H1 (cell line): ENCODE measurements around the gene HNRNPAB. TPM values are rescaled to one million over a fixed set of nuclear protein-coding genes. Genes with fewer than 3 reads are reported as not detected.

Experiments used
- CTCF ChIA-PET: fragments of 300-600 bp; sonication (Branson Sonifier 250); formaldehyde crosslinking; loops from one replicate; lab custom pipeline; 2021; ENCODE audit not compliant: partially characterized antibody; lab: Charles Lee
- POLR2A ChIA-PET: fragments of 300-600 bp; sonication (Branson Sonifier 250); formaldehyde crosslinking; loops from one replicate; lab custom pipeline; 2021; ENCODE audit warnings: inconsistent platforms; ENCODE audit not compliant: partially characterized antibody; lab: Charles Lee
- DNase-seq, 2 experiments: peaks; one replicate each; pipeline versions ENCODE4 v3.0.0 to v3.0.0-alpha.2; 2010 to 2022; ENCODE audit warnings: low spot score in 2 of 2, low read depth in 1 of 2, mixed read lengths in 1 of 2
- FAIRE-seq: peaks from 2 replicates; lab custom pipeline; 2011; peaks lifted over from hg19 to GRCh38; lab: Jason Lieb, UNC
- H2AFZ ChIP-seq: 2 replicates; pipeline ENCODE4 v1.8.1; 2012; ENCODE audit warnings: low read length, inconsistent platforms
- H2AK5ac ChIP-seq: 2 replicates; pipeline ENCODE4 v1.6.1; 2013; ENCODE audit warnings: low read depth, low read length
- H2BK120ac ChIP-seq: replicated peaks from 2 replicates; pipeline ENCODE3; 2013; ENCODE audit warnings: low read depth, low read length, inconsistent platforms
- H2BK12ac ChIP-seq: 2 replicates; pipeline ENCODE4 v1.6.1; 2013; ENCODE audit warnings: low read depth, low read length
- H2BK15ac ChIP-seq: 2 replicates; pipeline ENCODE4 v1.6.1; 2013; ENCODE audit warnings: low read length
- H2BK20ac ChIP-seq: 2 replicates; pipeline ENCODE4 v1.6.1; 2013; ENCODE audit warnings: low read length
- H2BK5ac ChIP-seq: 2 replicates; pipeline ENCODE4 v1.6.1; 2013; ENCODE audit warnings: low read depth, low read length
- H3K14ac ChIP-seq: 2 replicates; pipeline ENCODE4 v1.6.1; 2013; ENCODE audit warnings: inconsistent platforms; ENCODE audit not compliant: insufficient read length
- H3K18ac ChIP-seq: 2 replicates; pipeline ENCODE4 v1.6.1; 2013; ENCODE audit warnings: low read length; ENCODE audit errors: extremely low read depth
- H3K23ac ChIP-seq: 2 replicates; pipeline ENCODE4 v1.6.1; 2013; ENCODE audit warnings: inconsistent platforms; ENCODE audit not compliant: insufficient read length
- H3K23me2 ChIP-seq: 2 replicates; pipeline ENCODE4 v1.6.1; 2013; ENCODE audit warnings: low read depth, low read length
- H3K27ac ChIP-seq: 2 replicates; pipeline ENCODE4 v1.6.1; 2011; ENCODE audit warnings: low read depth, low read length, inconsistent platforms
- H3K27me3 ChIP-seq, 4 experiments: replicated peaks in 1 of 4; 1 replicate in 1 of 4; 2 replicates in 3 of 4; pipeline versions ENCODE4 v1.6.1 to v1.8.1; 2011 to 2013; ENCODE audit warnings: low read length in 3 of 4, mild to moderate bottlenecking in 3 of 4, inconsistent platforms in 2 of 4, mixed read lengths in 2 of 4, moderate library complexity in 1 of 4; ENCODE audit not compliant: control insufficient read depth in 3 of 4, insufficient read depth in 3 of 4; ENCODE audit errors: extremely low read depth in 1 of 4
- H3K36me3 ChIP-seq, 4 experiments: 2 replicates each; pipeline versions ENCODE4 v1.6.1 to v1.8.1; 2011 to 2013; ENCODE audit warnings: mild to moderate bottlenecking in 4 of 4, low read length in 3 of 4, moderate library complexity in 2 of 4, control low read depth in 1 of 4, inconsistent platforms in 1 of 4; ENCODE audit not compliant: insufficient read depth in 4 of 4, control insufficient read depth in 2 of 4
- H3K4ac ChIP-seq: replicated peaks from 2 replicates; pipeline ENCODE3; 2013; ENCODE audit warnings: low read length, low read depth, mixed read lengths, inconsistent platforms; ENCODE audit not compliant: insufficient read length
- H3K4me1 ChIP-seq, 4 experiments: replicated peaks in 1 of 4; 1 replicate in 1 of 4; 2 replicates in 3 of 4; pipeline versions ENCODE4 v1.6.1 to v1.8.1; 2011 to 2013; ENCODE audit warnings: low read length in 3 of 4, inconsistent platforms in 2 of 4, mixed read lengths in 1 of 4; ENCODE audit not compliant: insufficient read depth in 4 of 4, control insufficient read depth in 3 of 4
- H3K4me2 ChIP-seq, 2 experiments: 2 replicates each; pipeline versions ENCODE4 v1.6.1 to v1.8.1; 2011 to 2013; ENCODE audit warnings: low read depth in 2 of 2, low read length in 2 of 2, control low read depth in 1 of 2, inconsistent platforms in 1 of 2, mild to moderate bottlenecking in 1 of 2; ENCODE audit not compliant: insufficient read depth in 1 of 2
- H3K4me3 ChIP-seq, 4 experiments: fragments of 200-600, 300-600 bp in 1 of 4; sonication (generic), shearing (Covaris generic), sonication (Bioruptor Twin) in 1 of 4; 2 replicates each; pipeline versions ENCODE4 v1.5.1 to v1.8.1; 2011 to 2016; ENCODE audit warnings: low read length in 4 of 4, low read depth in 3 of 4, control low read depth in 2 of 4, inconsistent platforms in 2 of 4, mild to moderate bottlenecking in 2 of 4, mixed read lengths in 1 of 4, moderate library complexity in 1 of 4; ENCODE audit not compliant: insufficient read depth in 2 of 4; ENCODE audit errors: extremely low read depth in 1 of 4
- H3K56ac ChIP-seq: replicated peaks from 2 replicates; pipeline ENCODE3; 2013; ENCODE audit warnings: low read depth, mild to moderate bottlenecking, mixed read lengths, low read length, inconsistent platforms; ENCODE audit not compliant: insufficient read length
- H3K79me1 ChIP-seq: 2 replicates; pipeline ENCODE4 v1.6.1; 2013; ENCODE audit warnings: low read depth, low read length, control low read depth
- H3K79me2 ChIP-seq, 2 experiments: 2 replicates each; pipeline versions ENCODE4 v1.6.1 to v1.8.1; 2012 to 2013; ENCODE audit warnings: low read length in 2 of 2, mild to moderate bottlenecking in 2 of 2, inconsistent platforms in 1 of 2; ENCODE audit not compliant: insufficient read depth in 2 of 2, control insufficient read depth in 1 of 2
- H3K9ac ChIP-seq, 4 experiments: replicated peaks in 1 of 4; 1 replicate in 1 of 4; 2 replicates in 3 of 4; pipeline versions ENCODE4 v1.6.1 to v1.8.1; 2011 to 2013; ENCODE audit warnings: low read depth in 3 of 4, low read length in 3 of 4, control low read depth in 2 of 4, mild to moderate bottlenecking in 2 of 4, moderate library complexity in 2 of 4, inconsistent platforms in 1 of 4; ENCODE audit errors: extremely low read depth in 1 of 4
- H3K9me3 ChIP-seq, 2 experiments: 2 replicates each; pipeline versions ENCODE4 v1.6.1 to v1.8.1; 2012 to 2013; ENCODE audit warnings: mild to moderate bottlenecking in 2 of 2, moderate library complexity in 2 of 2, control low read depth in 1 of 2, inconsistent platforms in 1 of 2, low read depth in 1 of 2, low read length in 1 of 2, mixed read lengths in 1 of 2; ENCODE audit not compliant: insufficient read depth in 2 of 2
- H4K20me1 ChIP-seq, 2 experiments: replicated peaks in 1 of 2; 2 replicates each; pipeline versions ENCODE3 to v1.8.1; 2011 to 2013; ENCODE audit warnings: inconsistent platforms in 2 of 2, low read length in 2 of 2, mild to moderate bottlenecking in 1 of 2; ENCODE audit not compliant: insufficient read depth in 2 of 2, control insufficient read depth in 1 of 2
- H4K5ac ChIP-seq: 2 replicates; pipeline ENCODE4 v1.6.1; 2013; ENCODE audit warnings: low read length, low read depth, mixed read lengths, inconsistent platforms; ENCODE audit not compliant: insufficient read length
- H4K8ac ChIP-seq: 2 replicates; pipeline ENCODE4 v1.8.0; 2013; ENCODE audit warnings: mild to moderate bottlenecking, moderate library complexity, low read length, inconsistent platforms; ENCODE audit not compliant: insufficient read depth; ENCODE audit errors: extremely low read depth
- H4K91ac ChIP-seq: replicated peaks from 2 replicates; pipeline ENCODE3; 2013; ENCODE audit warnings: low read length, mixed read lengths, inconsistent platforms; ENCODE audit not compliant: insufficient read length
- BCL11A ChIP-seq, 2 experiments: IDR thresholded peaks; one replicate each; pipeline ENCODE4 v1.6.1; 2011; ENCODE audit warnings: low read depth in 2 of 2, low read length in 2 of 2, mild to moderate bottlenecking in 2 of 2
- CHD2 ChIP-seq: IDR thresholded peaks from 2 replicates; pipeline ENCODE4 v1.6.1; 2012; ENCODE audit warnings: low read length, improper control_type of control experiment
- CREB1 ChIP-seq: IDR thresholded peaks from 2 replicates; pipeline ENCODE4 v1.6.1; 2012; ENCODE audit warnings: inconsistent platforms
- CTBP2 ChIP-seq: IDR thresholded peaks from 2 replicates; pipeline ENCODE4 v1.7.0; 2011; ENCODE audit warnings: borderline replicate concordance, mild to moderate bottlenecking, moderate library complexity, mixed read lengths, low read length; ENCODE audit not compliant: insufficient read depth, insufficient read length
- EZH2 ChIP-seq: fragments of 200-600 bp; sonication (generic); IDR thresholded peaks from 2 replicates; pipeline ENCODE4 v1.7.1; 2012; ENCODE audit warnings: low read depth, mild to moderate bottlenecking, moderate library complexity, low read length, inconsistent platforms; ENCODE audit not compliant: severe bottlenecking
- HDAC6 ChIP-seq: IDR thresholded peaks from one replicate; pipeline ENCODE4 v1.7.1; 2012; ENCODE audit warnings: low read depth, mild to moderate bottlenecking, inconsistent platforms, low read length, moderate library complexity
- KDM1A ChIP-seq: fragments of 200-600, 300-600 bp; sonication (generic); IDR thresholded peaks from 2 replicates; pipeline ENCODE4 v1.7.1; 2016; ENCODE audit warnings: mild to moderate bottlenecking, low read length, borderline replicate concordance
- NANOG ChIP-seq: IDR thresholded peaks from 2 replicates; pipeline ENCODE4 v1.6.1; 2011; ENCODE audit warnings: low read length, low read depth, mild to moderate bottlenecking, inconsistent platforms; ENCODE audit not compliant: insufficient read depth, poor library complexity, severe bottlenecking
- SAP30 ChIP-seq: fragments of 300-600 bp; sonication (generic); IDR thresholded peaks from 2 replicates; pipeline ENCODE4 v1.7.1; 2012; ENCODE audit warnings: low read length, moderate library complexity, mild to moderate bottlenecking, inconsistent platforms; ENCODE audit not compliant: insufficient read depth, insufficient replicate concordance
- TAF7 ChIP-seq: optimal IDR thresholded peaks from 2 replicates; pipeline ENCODE3; 2011; ENCODE audit warnings: low read depth, mild to moderate bottlenecking, inconsistent platforms, low read length, moderate library complexity, borderline replicate concordance
- TCF12 ChIP-seq: IDR thresholded peaks from 2 replicates; pipeline ENCODE4 v1.6.1; 2011; ENCODE audit warnings: low read depth, mild to moderate bottlenecking, low read length
- WGBS, 2 experiments: shearing (Covaris generic) in 1 of 2; methylation state at CpG; one replicate each; pipeline versions ENCODE4 v1.1.6 to v1.1.7; 2013 to 2015; ENCODE audit warnings: low lambda C conversion rate in 2 of 2, mixed read lengths in 2 of 2, inconsistent platforms in 1 of 2, low coverage in 1 of 2, missing lambda C conversion rate in 1 of 2; ENCODE audit not compliant: insufficient replicate concordance in 2 of 2, insufficient coverage in 1 of 2, insufficient read length in 1 of 2; ENCODE audit errors: extremely low coverage in 1 of 2, missing lambda C conversion rate in 1 of 2; 5-methylcytosine and 5-hydroxymethylcytosine counted together
- polyA plus RNA-seq, 7 experiments: library from polyadenylated mRNA; depleted of rRNA in 3 of 7; stranded (reverse) in 5 of 7; unstranded in 2 of 7; fragments of >200 nt in 5 of 7; fragments of 200-250 nt in 2 of 7; gene quantifications; 1 replicate in 5 of 7; 2 replicates in 1 of 7; 4 replicates in 1 of 7; pipeline versions ENCODE4 v1.2.1 to v1.2.3, GENCODE V29; 2011 to 2013; ENCODE audit warnings: missing spikeins in 2 of 7, mixed read lengths in 2 of 7
- total RNA-seq: library from RNA; stranded (reverse); fragmentation: NEBNext Ultra II Directional; extraction: Animal tissue kit (Norgen Biotek cat#: 25700); gene quantifications from 2 replicates; pipeline ENCODE4 v1.2.1, GENCODE V29; 2021
- TF ChIP-seq, protein P1 (sequence below): IDR thresholded peaks from 2 replicates; pipeline ENCODE4 v1.6.1; 2012; ENCODE audit warnings: inconsistent platforms
- TF ChIP-seq, protein P2 (sequence below): IDR thresholded peaks from 2 replicates; pipeline ENCODE4 v1.6.1; 2012; ENCODE audit warnings: inconsistent platforms

Gene HNRNPAB
- total and polyA plus RNA-seq, 2 of the 8 experiments (the other 6 are each of a cell fraction or from before 2014, with no cell fraction given) = 373 to 563 TPM

DNA sequence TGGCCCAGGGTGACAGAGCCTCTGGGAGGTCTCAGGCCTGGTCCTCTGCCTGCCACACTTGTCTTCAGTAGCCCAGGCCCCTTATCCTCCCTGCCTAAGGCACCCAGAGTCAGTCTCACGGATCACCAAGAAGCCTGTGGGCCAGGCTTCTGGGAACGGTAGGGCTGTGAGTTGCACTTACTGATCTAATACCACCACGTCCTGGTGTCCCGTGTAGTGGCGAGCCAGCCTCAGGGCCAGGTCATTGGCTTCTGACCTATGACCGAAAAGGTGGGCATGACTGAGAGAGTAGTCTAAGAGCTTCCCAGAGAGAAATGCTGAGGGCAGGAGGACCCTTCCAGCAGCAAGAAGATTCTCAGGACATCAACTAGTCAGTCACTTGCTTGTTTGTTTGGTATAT lies 20.8 kb downstream of the HNRNPAB start:
- H3K56ac ChIP-seq = no peak overlapping the region
- no peak overlapping the region for H4K5ac ChIP-seq
- ChIA-PET POLR2A (interaction anchor here (1.8 to 21.6 kb wide), 3 partner anchors 8 to 44 kb away, joined by 9 to 507 read pairs (median 18); partner anchors contain the start of genes HNRNPAB and PHYKPL), CTCF (interaction anchor here (0.7 to 1.8 kb wide), 2 partner anchors 11 to 14 kb away, joined by 3 to 7 read pairs; no protein-coding TSS in a partner anchor)
- H3K9ac ChIP-seq = no peak overlapping the region
- no peak overlapping the region for H2BK12ac ChIP-seq
- no peak overlapping the region for H3K4me3 ChIP-seq
- peak overlapping the region; percentile 15 for H3K4ac ChIP-seq
- H3K27ac ChIP-seq = no peak overlapping the region
- H2BK120ac ChIP-seq = no peak overlapping the region
- H3K18ac ChIP-seq = no peak overlapping the region
- no peak overlapping the region for H4K91ac ChIP-seq
- H4K8ac ChIP-seq = no peak overlapping the region
- H3K23me2 ChIP-seq = no peaks in the 10 kb centered on the region
- FAIRE-seq (no peak), DNase-seq (no peak)
- H2AK5ac ChIP-seq = no peak overlapping the region
- H4K20me1 ChIP-seq = peaks cover 0 to 21% of the 10 kb centered on the region in 2 experiments
- H3K4me1 ChIP-seq = peaks cover 0 to 15% (median 9%) of the 10 kb centered on the region in 4 experiments; a peak in 6 of 7 replicates
- H3K79me1 ChIP-seq = no peaks in the 10 kb centered on the region; the same call in 1 of the 2 replicates
- H3K14ac ChIP-seq = no peak overlapping the region
- no peak overlapping the region for H2BK5ac ChIP-seq
- no peaks in the 10 kb centered on the region for H3K9me3 ChIP-seq
- no peak overlapping the region for H2BK20ac ChIP-seq
- H3K36me3 ChIP-seq = peaks cover 5 to 44% (median 20%) of the 10 kb centered on the region in 4 experiments; a peak in 7 of 8 replicates
- no peaks in the 10 kb centered on the region for H3K79me2 ChIP-seq
- no peak overlapping the region for H2AFZ ChIP-seq
- no peak overlapping the region for H3K23ac ChIP-seq
- WGBS, 2 experiments = 91% methylated on average over 6 of the region's 6 CpGs; no CpG with 5 or more reads in 1 of the 2 experiments
- H3K27me3 ChIP-seq = no peaks in the 10 kb centered on the region
- no peak overlapping the region for H2BK15ac ChIP-seq
- no peak overlapping the region for H3K4me2 ChIP-seq
- TF ChIP-seq NANOG (no peak), EZH2 (no peak), TCF12 (no peak), SAP30 (no peak), TAF7 (no peak), BCL11A (IDR thresholded peaks at IDR 0.05; ENCODE audit: low read depth in 2 of 2, low read length in 2 of 2) (no peak), CTBP2 (no peak), CREB1 (no peak), KDM1A (no peak), CHD2 (no peak), HDAC6 (no peak)
- TF ChIP-seq, protein P1, sequence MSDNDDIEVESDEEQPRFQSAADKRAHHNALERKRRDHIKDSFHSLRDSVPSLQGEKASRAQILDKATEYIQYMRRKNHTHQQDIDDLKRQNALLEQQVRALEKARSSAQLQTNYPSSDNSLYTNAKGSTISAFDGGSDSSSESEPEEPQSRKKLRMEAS = no peak
- TF ChIP-seq, protein P2, sequence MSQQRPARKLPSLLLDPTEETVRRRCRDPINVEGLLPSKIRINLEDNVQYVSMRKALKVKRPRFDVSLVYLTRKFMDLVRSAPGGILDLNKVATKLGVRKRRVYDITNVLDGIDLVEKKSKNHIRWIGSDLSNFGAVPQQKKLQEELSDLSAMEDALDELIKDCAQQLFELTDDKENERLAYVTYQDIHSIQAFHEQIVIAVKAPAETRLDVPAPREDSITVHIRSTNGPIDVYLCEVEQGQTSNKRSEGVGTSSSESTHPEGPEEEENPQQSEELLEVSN = no peak
